Measurements from ENCODE around the gene GSS.

DNA sequence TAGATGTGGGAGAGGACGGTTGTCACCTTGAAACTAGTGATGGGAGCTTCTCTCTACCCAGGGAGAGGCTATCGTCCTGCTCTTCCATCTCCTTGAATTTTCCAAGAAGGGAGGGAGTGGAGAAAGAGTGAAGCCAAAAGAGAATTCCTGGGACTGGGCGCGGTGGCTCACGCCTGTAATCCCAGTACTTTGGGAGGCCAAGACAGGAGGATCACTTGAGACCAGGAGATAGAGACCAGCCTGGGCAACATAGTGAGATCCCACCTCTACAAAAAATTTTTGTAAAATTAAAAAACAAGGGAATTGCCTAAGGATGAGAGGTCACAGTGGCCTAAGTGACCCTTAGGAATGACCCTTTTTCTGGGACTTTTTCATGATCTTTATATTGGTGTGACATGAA is 8.9 kb upstream of the GSS start:
- TF ChIP-seq, protein P1, sequence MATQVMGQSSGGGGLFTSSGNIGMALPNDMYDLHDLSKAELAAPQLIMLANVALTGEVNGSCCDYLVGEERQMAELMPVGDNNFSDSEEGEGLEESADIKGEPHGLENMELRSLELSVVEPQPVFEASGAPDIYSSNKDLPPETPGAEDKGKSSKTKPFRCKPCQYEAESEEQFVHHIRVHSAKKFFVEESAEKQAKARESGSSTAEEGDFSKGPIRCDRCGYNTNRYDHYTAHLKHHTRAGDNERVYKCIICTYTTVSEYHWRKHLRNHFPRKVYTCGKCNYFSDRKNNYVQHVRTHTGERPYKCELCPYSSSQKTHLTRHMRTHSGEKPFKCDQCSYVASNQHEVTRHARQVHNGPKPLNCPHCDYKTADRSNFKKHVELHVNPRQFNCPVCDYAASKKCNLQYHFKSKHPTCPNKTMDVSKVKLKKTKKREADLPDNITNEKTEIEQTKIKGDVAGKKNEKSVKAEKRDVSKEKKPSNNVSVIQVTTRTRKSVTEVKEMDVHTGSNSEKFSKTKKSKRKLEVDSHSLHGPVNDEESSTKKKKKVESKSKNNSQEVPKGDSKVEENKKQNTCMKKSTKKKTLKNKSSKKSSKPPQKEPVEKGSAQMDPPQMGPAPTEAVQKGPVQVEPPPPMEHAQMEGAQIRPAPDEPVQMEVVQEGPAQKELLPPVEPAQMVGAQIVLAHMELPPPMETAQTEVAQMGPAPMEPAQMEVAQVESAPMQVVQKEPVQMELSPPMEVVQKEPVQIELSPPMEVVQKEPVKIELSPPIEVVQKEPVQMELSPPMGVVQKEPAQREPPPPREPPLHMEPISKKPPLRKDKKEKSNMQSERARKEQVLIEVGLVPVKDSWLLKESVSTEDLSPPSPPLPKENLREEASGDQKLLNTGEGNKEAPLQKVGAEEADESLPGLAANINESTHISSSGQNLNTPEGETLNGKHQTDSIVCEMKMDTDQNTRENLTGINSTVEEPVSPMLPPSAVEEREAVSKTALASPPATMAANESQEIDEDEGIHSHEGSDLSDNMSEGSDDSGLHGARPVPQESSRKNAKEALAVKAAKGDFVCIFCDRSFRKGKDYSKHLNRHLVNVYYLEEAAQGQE (IDR thresholded peaks at IDR 0.05; ENCODE audit: insufficient replicate concordance, low read depth), result no peak
- TF ChIP-seq POLR2AphosphoS5 (IDR thresholded peaks at IDR 0.05; ENCODE audit: low read depth) (no peak), SPI1 (IDR thresholded peaks at IDR 0.05; ENCODE audit: borderline replicate concordance, low read depth) (no peak), GABPA (IDR thresholded peaks at IDR 0.05; ENCODE audit: low read depth) (no peak)
- TF ChIP-seq, protein P2, sequence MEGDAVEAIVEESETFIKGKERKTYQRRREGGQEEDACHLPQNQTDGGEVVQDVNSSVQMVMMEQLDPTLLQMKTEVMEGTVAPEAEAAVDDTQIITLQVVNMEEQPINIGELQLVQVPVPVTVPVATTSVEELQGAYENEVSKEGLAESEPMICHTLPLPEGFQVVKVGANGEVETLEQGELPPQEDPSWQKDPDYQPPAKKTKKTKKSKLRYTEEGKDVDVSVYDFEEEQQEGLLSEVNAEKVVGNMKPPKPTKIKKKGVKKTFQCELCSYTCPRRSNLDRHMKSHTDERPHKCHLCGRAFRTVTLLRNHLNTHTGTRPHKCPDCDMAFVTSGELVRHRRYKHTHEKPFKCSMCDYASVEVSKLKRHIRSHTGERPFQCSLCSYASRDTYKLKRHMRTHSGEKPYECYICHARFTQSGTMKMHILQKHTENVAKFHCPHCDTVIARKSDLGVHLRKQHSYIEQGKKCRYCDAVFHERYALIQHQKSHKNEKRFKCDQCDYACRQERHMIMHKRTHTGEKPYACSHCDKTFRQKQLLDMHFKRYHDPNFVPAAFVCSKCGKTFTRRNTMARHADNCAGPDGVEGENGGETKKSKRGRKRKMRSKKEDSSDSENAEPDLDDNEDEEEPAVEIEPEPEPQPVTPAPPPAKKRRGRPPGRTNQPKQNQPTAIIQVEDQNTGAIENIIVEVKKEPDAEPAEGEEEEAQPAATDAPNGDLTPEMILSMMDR (IDR thresholded peaks at IDR 0.05; ENCODE audit: insufficient read depth, low read length), result no peak
